Right renal pelvis (tissue), 4 donors: ENCODE results near the gene CDC5L. TPM values are rescaled to one million over a fixed set of nuclear protein-coding genes. Genes with fewer than 3 reads are reported as not detected.

ENCODE experiments used
- DNase-seq, 4 donors: peaks; one replicate each; pipeline ENCODE4 v3.0.0-alpha.2; 2013; ENCODE audit warnings: low read depth in 4 of 4, low spot score in 3 of 4, missing footprints in 1 of 4
- polyA plus RNA-seq, 4 donors: library from polyadenylated mRNA; unstranded; fragments of 120-200 nt; gene quantifications; one replicate each; pipeline ENCODE4 v1.2.1, GENCODE V29; 2013; ENCODE audit not compliant: insufficient read length in 4 of 4

The CDC5L gene
- polyA plus RNA-seq, 4 donors: 37.4 to 44.7 (median 43.8) TPM

DNA sequence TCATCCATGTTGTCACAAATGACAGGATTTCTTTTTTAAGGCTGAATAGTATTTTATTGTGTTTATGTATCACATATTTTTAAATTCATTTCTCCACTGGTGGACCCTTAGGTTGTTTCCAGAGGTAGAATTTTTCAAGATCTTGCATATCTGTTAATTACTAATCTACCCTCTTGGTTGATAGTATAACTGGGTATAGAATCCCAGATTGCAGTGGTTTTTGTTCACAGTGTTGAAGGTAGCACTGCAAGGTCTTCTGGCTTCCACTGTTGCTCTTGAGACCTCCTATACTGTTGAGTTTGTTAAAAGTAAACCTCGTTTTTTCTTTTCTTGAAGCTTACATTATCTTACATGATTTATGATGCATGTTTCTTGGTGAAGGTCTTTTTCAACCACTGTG lies 22.9 kb downstream of the CDC5L start:
- DNase-seq: no peak

DNA sequence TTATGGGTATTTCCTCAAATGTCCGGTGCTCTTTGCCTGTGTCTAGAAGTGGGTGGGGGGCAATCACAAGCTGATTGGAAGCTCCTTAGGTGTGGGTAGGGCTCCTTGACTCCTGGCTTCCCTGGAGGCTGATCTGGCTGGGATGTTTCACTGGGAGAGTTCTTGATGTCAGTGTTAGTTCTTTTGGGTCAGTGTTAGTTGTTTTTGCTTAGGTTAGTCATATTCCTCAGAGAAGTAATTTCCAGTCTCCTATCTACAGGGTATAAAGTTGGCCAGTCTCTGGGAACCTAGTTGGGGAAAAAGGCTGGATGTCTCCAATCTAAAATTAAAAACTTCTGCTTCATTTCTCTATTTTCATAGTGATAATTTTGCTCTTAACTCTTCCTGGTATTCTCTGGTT lies 23.6 kb downstream of the CDC5L start:
- DNase-seq: no peak

DNA sequence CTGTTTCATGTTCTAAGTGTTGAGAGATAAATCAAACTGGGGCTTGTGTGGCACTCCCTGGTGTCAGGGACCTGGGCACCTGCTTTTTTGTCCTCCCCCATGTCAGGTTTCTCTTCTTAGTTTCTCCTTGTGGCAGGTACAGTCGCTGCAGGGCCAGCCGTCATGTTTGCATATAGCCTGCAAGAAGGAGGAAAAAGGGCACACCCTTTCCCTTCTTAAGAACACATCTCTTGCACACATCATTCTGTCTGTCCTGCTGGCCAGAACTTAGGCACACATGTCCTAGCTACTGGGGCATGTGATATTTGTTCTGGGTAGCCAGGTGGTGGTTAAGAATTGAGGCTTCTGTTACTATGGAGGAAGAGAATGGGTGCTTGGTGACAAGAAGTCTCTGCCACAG lies 27.9 kb downstream of the CDC5L start:
- no peak for DNase-seq

DNA sequence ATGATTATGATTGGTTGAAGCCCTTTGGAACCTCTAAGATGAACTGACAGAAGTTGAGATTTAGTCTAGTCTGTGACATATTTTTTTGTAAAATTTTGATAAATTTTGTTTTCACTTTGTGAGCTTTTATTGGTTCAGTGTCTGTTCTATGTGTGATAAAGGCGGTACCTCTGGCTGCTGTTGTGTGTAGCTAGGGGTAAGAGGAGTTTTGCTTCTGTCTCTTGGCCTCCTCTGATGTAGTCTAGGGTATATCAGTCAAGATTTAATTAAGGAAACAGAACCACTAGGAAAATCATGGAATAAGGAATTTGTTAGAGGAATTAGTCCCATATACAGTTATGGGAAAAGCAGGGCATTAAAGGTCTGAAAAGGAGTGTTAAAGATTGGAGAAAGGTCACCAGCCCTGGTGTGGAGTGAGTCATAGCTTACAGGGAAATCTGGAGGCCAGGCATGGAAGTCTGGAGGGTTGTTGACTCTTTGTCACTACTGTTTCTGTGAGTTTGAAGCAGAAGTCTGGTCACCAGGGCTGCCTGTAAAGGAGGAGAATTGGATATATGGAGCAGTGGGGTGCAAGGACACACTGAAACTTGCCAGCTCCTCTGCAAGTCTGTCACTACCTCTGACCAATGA lies 28.5 kb downstream of the CDC5L start:
- no peak for DNase-seq

DNA sequence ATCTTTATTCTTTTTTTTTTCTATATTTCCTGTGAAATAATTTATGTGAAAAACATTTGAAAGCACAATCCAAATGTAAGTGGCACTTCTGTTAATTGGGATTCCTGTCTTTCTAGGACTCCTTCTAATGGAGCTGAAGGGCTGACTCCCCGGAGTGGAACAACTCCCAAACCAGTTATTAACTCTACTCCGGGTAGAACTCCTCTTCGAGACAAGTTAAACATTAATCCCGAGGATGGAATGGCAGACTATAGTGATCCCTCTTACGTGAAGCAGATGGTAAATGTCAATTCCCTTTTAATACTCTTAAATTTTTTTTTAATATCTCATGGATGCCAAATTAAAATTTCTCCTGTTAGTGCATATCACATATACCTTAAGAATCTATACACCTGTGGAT lies 35.0 kb downstream of the CDC5L start:
- peak in 2 of 4 donors; percentile 28 to 38 for DNase-seq

DNA sequence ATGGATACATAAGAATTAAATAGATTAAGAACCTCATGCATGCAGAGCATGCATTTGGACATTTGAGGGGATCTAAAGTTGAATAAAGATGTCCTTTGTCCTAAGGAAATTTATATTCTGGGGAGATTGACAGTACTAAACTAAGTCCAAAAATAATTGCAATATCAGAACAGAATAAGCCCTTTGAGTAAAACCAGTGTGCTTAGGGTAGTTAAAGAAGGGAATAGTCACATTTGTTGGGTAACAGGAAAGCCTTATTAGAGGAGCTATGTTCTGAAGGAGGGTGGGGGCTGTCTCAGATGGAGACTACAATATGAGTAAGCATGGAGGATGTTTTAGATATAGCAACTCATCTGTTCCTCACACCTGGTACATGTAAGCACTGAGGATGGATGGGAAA lies 35.8 kb downstream of the CDC5L start:
- DNase-seq: no peak

DNA sequence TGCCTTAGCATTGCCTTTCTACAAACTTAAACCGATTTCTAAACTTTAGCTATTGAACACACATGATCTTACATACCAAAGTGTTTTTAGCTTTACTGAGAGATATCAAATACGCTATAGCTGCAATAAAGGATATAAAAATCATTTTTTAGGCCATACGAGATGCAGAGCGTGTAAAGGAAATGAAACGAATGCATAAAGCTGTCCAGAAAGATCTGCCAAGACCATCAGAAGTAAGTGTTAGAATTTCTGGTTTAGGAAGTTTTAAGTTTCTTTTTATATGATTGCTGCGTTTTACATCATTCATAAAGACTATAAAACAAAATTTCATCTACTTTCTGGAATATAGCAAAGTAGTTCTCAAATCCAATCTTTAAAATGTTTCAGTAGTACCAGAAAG lies 38.4 kb downstream of the CDC5L start:
- no peak for DNase-seq

DNA sequence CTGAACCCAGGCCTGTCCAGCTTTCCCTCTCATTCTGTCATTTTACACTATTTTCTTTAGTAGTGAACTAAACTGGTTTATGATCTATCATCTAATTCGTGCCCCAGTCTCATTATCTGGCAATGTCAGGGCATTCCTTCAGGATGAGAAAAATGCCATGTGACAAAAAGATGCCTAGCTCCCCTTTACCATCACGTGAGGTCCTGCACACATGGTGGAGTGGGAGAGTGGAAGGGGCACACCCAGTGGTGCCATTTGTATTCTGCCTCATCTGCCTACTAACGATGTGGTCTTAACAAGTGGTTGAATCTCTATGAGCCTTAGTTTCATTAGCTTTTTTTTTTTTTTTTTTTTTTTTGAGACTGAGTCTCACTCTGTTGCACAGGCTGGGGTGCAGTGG lies 41.2 kb downstream of the CDC5L start:
- DNase-seq: no peak

DNA sequence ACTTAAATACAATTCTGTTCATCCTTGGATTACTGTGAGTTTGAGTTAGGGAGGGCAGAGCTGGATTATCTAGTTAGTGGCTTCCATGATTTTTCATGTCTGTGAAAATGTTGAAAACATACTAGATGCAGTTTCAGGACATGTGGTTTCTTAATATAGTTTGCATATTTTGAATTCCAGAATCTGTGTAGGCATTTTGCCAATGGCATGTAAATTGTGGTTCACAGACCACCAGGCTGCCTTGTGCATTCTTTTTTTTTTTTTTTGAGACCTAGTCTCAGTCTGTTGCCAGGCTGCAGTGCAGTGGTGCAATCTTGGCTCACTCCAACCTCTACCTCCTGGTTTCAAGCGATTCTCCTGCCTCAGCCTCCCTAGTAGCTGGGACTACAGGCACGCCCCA lies 42.8 kb downstream of the CDC5L start:
- DNase-seq: no peak

DNA sequence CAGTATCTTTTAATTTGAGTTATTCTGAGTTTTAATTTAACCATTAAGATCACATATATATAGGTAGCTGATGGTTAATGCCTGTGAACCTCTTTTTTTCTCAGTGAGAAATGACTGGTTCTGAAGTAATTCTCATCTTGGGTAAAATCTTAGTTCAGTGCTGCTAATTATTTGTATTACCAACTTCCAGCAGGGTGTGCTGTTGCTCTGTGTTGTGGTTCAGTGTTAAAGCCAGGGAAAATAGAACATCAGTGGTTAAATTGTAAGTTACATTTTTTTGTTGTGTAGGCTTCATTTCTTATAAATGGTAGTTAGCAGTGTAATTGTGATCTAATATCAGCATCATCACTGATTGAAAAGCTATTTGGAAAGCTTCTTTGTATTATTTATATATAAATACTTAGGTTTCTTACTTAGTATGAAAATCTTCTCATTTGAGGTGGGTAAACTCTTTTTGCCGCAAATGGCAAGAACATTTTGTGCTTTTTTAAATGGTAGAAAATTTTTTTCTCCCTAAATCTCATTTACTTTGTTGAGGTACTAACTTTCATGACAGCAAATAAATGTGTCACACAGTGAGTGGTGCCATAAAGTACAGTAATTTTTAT lies 43.7 kb downstream of the CDC5L start:
- DNase-seq: peak; percentile 44 to 61 (median 53)

DNA sequence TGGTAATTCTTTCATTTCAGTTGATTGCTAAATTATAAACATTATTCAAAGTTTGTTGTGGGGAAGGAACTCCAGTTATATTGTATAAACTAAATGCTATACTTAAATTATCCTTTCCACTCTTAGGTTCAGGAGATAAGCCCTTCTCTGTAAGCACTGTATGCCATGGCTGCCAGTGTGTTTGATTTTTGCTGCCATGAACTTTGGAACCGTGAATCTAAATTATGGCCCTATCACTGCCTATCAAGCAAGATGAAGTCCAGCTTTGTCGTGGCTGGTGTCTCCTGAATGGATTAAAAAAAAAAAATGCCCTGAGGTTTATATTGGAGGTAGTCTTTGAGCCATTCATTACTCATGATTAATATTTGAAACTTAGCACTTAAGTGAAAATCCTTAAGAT lies 44.7 kb downstream of the CDC5L start:
- no peak for DNase-seq

DNA sequence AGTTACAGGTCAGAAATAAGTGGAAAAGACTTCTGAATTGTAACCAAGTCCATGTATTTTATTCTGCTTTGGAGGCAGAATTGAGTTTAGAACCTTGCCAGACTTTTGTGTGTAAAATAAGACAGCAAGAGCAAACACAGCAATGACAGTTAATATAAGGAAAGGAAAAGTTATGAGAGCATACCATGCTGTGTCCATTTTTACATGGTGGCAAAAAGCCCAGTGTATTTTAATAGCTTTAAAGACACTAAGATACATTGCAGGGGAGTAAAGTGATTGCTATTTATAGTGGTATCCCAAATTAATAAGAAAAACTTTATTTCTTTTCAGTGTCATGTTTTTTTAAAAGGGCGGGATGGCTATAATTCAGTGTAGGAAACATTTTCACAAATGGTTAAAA lies 45.2 kb downstream of the CDC5L start:
- peak in 1 of 4 donors; percentile 8 for DNase-seq

DNA sequence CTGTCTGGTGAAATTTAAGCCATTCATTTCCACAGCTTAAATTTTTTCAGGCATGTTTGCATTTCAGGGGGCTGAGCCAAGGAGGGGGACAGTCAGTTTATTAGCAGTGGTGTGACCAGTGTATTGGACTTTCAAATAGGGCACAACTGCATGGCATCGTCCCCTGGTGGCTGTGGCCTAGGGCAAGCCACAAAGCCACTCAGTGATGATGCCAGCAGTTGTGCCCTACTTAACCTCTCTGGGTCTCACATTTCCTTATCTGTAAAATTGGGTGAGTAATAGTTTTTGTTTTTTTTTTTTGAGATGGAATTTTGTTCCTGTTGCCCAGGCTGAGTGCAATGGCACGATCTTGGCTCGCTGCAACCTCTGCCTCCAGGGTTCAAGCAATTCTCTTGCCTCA lies 48.0 kb downstream of the CDC5L start:
- DNase-seq: no peak

DNA sequence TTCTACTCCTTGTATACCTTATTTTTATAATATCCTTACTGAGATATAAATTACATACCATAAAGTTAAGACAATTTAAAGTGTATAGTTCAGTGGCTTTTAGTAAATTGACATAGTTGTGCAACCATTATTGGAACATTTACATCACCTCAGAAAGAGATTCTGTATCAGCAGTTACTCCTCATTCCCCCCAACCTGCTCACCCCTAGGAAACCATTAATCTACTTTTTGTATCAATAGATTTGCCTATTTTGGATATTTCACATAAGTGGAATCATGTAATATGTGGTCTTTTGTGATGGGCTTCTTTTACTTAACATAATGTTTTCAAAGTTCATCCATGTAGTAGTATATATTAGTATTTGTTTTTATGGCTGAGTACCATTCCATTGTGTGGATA lies 51.3 kb downstream of the CDC5L start:
- no peak for DNase-seq

DNA sequence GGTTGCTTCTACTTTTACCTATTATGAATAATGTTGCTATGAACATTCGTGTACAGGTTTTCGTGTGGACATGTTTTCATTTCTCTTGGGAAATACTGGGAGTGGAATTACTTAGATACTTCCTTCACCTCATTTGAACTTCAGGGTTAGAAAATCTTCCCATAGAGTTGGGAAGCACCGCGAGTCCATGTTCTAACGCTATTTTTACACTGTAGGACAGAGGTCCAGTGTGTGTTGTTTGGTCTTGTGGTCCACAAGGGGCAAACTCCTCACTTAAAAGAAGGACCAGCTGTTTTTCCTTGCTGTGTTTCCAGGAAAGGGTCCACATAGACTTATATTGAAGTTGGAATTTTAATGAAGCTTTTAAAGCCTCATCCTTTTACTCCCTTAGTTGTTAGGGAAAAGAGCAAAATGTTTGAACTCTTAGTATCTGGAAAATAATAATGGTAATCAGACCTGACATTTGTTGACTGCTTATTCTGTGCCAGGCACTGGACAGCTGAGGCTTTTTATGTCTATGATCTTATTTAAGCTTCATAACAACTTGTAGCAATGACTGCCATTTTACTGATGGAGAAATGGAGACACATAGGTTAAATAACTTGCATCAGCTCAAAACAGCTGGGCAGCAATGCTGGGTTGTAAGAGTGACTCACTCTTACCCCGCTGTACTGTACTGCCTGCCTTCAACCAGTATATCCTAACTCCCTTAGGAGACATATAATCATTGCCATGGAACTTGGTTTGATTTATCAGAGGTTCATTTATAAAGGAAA lies 52.0 kb downstream of the CDC5L start:
- no peak for DNase-seq

DNA sequence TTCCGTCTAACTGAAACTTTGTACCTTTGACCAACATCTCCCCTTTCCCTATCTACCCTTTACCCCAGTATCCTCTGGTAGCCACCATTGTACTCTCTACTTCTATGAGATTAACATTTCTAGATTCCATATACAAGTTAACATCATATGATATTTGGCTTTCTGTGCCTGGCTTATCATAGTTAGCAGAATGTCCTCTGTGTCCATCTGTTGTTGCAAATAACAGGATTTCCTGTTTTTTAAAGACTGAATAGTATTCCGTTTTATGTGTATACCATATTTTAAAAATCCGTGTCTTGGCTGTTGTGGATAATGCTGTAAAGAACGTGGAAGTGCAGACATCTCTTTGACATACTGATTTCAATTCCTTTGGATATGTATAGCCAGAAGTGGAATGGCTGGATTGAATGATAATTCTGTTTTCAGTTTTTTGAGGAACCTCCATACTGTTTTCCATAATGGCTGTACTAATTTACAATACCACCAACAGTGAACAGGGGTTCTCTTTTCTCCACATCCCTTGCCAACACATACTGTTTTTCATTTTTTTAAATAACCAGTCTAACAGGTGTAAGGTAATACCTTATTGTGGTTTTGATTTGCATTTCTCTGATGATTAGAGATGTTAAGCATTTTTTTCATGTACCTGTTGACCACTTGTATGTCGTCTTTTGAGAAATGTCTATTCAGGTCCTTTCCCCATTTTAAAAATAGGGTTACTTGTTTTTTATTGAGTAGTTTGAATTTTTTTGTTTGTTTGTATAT lies 53.8 kb downstream of the CDC5L start:
- no peak for DNase-seq

DNA sequence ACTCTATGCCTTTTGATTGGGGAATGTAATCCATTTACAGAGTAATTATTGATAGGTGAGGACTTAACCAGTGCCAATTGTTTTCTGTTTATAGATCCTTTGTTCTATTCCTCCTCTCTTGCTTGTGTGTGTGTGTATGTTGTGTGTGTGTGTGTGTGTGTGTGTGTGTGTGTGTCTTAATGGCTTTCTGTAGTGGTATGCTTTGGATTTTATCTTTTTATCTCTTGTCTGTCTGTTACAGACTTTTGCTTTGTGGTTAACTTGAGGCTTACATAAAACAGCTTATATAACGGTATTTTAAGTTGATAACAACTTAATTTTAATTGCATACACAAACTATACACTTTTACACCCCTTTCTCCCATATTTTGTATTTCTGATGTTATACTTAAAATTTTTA lies 54.7 kb downstream of the CDC5L start:
- no peak for DNase-seq

DNA sequence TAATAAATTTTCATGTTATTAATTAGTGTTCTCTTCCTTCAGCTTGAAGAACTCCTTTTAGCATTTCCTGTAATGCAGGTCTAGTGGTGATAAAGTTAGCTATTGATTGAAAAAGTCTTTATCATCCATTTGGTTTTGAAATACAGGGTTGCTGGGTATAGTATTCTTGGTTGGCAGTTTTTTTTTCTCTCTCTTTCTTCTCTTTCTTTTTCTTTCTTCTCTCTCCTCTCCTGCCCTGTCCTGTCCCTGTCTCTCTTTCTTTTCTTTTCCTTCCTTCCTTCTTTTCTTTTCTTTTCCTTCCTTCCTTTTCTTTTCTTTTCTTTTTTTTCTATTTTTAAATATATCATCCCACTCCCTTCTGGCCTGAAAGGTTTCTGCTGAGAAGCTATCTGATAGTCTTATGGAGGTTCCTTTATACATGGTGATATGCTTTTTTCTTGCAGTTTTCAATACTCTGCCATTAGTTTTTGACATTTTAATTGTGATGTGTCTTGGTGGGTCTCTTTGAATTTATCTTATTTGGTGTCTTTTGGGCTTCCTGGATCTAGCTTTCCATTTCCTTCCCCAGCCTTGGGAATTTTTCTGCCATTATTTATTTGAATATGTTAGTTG lies 55.4 kb downstream of the CDC5L start:
- no peak for DNase-seq

DNA sequence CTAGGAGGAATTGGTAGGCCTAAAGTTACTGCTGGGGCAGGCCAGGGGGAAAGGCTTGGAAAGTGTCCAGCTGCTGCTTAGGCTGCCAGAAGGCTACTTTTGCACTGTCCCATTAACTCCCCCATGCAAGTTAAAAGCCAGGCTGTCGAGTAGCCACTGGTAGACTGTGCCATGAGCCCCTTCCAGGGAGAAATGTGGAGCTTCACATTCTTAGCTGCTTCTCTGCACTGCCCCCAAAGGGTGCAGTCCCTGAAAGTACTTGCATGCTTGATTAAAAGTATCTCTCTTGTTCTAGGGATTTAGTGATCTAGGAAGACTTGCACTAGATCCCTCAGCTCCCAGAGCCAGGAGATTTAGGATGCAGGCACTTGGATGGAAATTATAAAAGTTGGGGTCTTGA lies 57.3 kb downstream of the CDC5L start:
- no peak for DNase-seq

DNA sequence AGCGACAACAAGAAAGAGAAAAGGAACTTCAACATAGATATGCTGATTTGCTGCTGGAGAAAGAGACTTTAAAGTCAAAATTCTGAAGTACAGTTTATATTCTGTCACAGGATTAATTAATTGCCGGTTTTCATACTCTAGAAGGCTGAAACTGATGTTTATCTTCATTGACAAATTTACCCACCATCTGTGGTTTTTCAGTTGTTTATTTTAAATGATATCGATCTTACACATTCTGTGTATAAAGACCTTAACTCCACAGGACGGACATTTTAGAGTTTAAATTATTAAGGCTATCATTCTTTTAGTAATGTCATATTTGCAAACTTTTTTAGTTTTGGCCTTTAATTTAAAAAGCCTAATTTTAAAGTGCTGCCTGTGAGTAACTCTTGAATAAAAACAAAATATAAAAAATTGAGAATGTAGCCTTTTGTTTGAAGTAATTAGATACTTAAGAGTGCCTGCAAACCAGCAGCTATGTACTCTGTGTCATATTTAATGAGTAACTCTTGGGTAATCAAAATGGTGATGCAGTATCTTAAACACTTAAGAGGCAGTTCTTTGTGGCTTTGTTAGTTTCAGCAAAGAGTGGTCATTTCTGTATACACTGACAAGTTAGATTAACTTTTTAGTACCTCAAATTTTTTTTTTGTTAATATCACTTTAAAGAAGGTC lies 59.3 kb downstream of the CDC5L start:
- DNase-seq: no peak
